Measurements from ENCODE around the gene S100PBP.
A peak's percentile ranks its signal among the peaks of the same experiment; 100 is the strongest.
"Not testable (repeated sequence)": the region's sequence is repeated elsewhere in the genome, so short reads cannot be mapped to it uniquely, and the experiment has no call there.

The S100PBP gene

DNA sequence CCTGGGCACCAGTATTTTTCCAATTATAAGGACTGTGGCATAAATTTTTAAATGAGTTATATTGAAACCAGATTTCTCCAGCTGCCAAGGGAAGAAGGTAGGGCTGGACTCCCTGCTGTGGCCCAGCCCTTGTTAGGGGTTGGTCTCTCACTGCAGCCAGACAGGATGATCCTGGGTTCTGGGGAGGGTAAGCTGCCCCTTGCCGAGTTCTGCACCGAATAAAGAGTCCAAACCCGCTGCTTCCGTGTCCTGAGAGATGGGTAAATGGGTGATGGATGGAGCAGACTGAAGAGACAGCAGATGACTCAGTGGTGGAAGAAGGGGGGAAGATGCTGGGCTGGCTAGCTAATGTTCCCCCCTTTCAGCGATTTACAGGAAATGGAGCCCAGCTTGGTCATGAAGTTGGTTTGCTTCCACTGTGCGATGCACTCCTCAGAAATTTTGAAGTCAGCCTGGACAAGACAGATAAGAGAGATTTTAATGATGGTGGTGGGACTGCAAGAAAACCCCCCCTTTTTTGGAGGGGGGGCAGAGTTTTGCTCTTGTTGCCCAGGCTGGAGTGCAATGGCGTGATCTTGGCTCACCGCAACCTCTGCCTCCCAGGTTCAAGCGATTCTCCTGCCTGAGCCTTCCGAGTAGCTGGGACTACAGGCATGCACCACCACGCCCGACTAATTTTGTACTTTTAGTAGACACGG is 41.7 kb upstream of the S100PBP start:
- Mint-ChIP-seq H3K9me3 (ENCODE audit: low read depth) (no peaks in the 10 kb centered on the region), H3K4me1 (ENCODE audit: low read depth) (peaks cover 16% of the 10 kb centered on the region), H3K27me3 (no peaks in the 10 kb centered on the region), H3K27ac (peak overlapping the region; percentile 86), H3K4me3 (no peak overlapping the region), H3K36me3 (peaks cover 11% of the 10 kb centered on the region)

DNA sequence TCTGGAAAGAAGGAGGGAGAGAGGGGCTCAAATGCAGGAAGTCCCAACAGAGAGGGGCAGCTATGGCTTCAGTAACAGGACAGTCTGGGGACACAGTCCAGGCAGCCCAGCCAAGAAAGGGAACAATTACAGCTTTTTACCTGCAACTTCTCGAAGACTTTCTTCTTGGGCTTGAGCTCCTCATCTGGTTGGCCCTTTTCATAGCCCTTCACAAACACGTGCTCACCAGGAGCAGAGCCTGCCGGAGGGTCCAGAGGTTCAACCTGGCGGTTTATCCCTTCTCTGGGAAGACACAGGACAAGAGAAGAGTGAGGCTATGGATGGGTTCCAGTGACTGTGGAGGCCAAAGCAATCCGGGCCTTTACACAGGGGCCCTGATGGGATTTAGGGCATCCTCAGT is 38.2 kb upstream of the S100PBP start:
- peaks cover 6% of the 10 kb centered on the region for H3K36me3 Mint-ChIP-seq
- H3K27ac Mint-ChIP-seq = no peak overlapping the region
- H3K4me1 Mint-ChIP-seq (ENCODE audit: low read depth) = peaks cover 8% of the 10 kb centered on the region
- no peaks in the 10 kb centered on the region for H3K9me3 Mint-ChIP-seq (ENCODE audit: low read depth)
- no peak overlapping the region for H3K4me3 Mint-ChIP-seq
- H3K27me3 Mint-ChIP-seq = no peaks in the 10 kb centered on the region

DNA sequence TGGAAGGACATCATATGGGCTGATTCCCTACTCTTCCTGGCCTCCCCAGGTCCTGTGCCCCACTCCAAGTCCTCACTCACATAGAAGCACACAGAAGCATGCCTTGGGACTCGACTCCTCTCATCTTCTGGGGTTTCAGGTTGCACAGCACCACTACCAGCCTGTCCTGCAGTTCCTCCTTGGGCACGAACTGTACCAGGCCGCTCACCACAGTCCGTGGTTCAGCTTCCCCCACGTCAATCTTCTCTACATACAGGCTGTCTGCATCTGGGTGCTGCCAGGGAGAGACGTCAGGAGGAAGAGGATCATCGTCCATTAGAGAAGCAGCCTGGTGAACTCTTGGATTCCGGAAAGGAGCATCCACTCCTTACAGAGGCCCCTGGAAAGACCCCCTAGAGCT is 37.4 kb upstream of the S100PBP start:
- Mint-ChIP-seq H3K4me1 (ENCODE audit: low read depth) (peaks cover 8% of the 10 kb centered on the region), H3K27ac (peak overlapping the region; percentile 77), H3K4me3 (no peak overlapping the region), H3K9me3 (ENCODE audit: low read depth) (no peaks in the 10 kb centered on the region), H3K36me3 (peaks cover 10% of the 10 kb centered on the region), H3K27me3 (no peaks in the 10 kb centered on the region)

DNA sequence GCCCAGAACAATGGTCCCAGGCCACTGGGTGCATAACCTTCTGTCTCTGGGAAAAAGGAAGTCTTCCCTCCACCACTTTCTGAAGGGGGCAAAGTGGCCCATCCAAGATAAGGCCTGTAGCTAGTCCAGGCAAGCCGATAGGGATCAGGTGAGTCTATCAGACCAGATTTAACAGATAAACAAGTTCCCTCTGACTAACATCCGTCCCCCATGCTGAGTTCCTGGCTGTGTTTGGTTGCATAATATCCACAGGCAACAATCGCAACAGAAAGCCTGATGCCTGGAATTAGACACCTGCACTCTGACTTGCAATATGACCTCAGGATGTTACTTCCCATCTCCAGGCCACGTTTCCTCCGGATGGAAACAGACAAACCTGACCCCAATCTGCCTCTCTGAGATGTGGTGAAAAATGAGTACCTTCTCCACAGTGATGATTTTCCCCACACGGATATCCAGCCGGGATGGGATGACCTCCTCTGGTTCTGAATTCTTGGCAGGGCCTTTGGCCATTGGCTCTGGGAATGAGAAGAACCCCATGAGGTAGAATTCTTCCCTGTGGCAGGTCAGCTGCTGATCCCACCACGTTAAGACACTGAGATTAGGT is 36.7 kb upstream of the S100PBP start:
- H3K4me3 Mint-ChIP-seq = no peak overlapping the region
- no peaks in the 10 kb centered on the region for H3K27me3 Mint-ChIP-seq
- H3K36me3 Mint-ChIP-seq = peaks cover 10% of the 10 kb centered on the region
- H3K9me3 Mint-ChIP-seq (ENCODE audit: low read depth) = no peaks in the 10 kb centered on the region
- H3K4me1 Mint-ChIP-seq (ENCODE audit: low read depth) = peaks cover 6% of the 10 kb centered on the region
- H3K27ac Mint-ChIP-seq = no peak overlapping the region

DNA sequence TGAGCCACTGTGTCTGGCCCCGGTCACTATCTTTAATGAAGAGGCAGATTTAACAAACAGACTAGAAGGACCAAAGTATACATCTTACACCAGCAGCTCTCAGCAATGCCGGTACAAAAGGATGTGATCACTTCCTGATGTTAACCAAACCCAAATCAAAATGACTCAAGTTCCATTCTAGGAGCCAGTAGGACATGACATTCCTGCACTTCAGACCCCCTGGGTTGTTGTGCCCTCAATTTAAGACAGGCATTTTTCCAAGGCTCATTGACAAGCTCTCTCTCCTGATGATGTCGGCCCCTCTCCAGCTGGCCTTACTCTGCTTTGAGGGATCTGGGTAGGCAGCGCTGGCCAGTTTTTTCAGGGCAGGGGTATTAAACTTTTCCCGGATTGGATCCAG is 35.4 kb upstream of the S100PBP start:
- peaks cover 4% of the 10 kb centered on the region for H3K4me1 Mint-ChIP-seq (ENCODE audit: low read depth)
- no peak overlapping the region for H3K4me3 Mint-ChIP-seq
- H3K36me3 Mint-ChIP-seq = peaks cover 12% of the 10 kb centered on the region
- no peaks in the 10 kb centered on the region for H3K27me3 Mint-ChIP-seq
- no peak overlapping the region for H3K27ac Mint-ChIP-seq
- no peaks in the 10 kb centered on the region for H3K9me3 Mint-ChIP-seq (ENCODE audit: low read depth)

DNA sequence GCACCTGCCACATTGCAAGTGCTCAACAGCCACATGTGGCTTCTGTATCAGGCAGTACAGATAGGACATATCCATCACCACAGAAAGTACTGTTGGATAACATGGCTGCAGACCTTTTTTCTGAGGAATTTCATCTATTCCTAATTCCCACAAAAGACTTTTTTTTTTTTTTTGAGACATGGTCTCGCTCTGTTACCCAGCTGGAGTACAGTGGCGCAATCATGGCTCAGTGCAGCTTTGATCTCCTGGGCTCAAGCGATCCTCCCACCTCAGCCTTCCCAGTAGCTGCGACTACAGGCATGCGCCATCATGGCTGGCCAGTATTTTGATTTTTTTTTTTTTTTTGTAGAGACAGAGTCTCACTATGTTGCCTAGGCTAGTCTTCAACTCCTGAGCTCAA is 33.6 kb upstream of the S100PBP start:
- Mint-ChIP-seq H3K9me3 (ENCODE audit: low read depth) (no peaks in the 10 kb centered on the region), H3K36me3 (peaks cover 12% of the 10 kb centered on the region), H3K27me3 (no peaks in the 10 kb centered on the region), H3K4me3 (no peak overlapping the region), H3K4me1 (ENCODE audit: low read depth) (peaks cover 4% of the 10 kb centered on the region), H3K27ac (no peak overlapping the region)

DNA sequence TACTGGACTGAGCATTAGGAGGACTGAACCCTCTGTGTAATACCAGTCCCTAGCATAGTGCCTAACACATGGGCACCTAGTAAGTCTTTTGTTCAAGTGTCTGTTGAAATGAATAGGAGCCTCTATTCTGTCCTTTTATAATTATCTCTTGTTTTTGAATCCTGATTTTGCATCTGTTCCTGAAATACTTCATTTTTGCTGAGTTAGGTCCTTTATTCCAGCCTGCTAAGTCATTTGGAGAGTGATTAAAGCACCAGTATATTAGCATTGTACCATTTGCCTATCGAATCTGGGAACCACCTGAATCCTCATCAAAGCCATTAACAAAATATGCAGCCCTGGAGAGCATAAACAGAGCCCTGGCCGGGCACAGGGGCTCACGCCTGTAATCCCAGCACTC is 32.6 kb upstream of the S100PBP start:
- H3K9me3 Mint-ChIP-seq (ENCODE audit: low read depth) = no peaks in the 10 kb centered on the region
- H3K4me1 Mint-ChIP-seq (ENCODE audit: low read depth) = peaks cover 4% of the 10 kb centered on the region
- H3K27me3 Mint-ChIP-seq = no peaks in the 10 kb centered on the region
- H3K36me3 Mint-ChIP-seq = peaks cover 11% of the 10 kb centered on the region
- H3K27ac Mint-ChIP-seq = peak overlapping the region; percentile 64
- no peak overlapping the region for H3K4me3 Mint-ChIP-seq

DNA sequence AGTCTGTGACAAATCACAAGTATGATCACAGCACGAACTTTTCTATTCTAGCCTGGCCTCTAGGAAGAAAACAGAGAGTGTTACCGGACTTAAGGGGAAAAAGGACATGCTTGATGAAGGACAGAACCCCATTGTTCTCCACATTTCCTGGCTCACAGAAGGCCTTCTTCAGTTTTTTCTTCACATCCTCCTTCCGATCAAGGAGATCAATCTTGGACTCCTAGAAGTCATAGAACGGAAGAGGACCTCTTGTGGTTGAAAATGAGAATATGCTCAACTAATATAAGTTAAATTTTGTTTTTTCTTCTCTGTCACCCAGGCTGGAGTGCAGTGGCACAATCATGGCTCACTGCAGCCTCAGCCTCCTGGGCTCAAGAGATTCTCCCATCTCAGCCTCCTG is 30.6 kb upstream of the S100PBP start:
- peaks cover 4% of the 10 kb centered on the region for H3K4me1 Mint-ChIP-seq (ENCODE audit: low read depth)
- peak overlapping the region; percentile 50 for H3K27ac Mint-ChIP-seq
- no peaks in the 10 kb centered on the region for H3K27me3 Mint-ChIP-seq
- peaks cover 9% of the 10 kb centered on the region for H3K36me3 Mint-ChIP-seq
- no peak overlapping the region for H3K4me3 Mint-ChIP-seq
- no peaks in the 10 kb centered on the region for H3K9me3 Mint-ChIP-seq (ENCODE audit: low read depth)

DNA sequence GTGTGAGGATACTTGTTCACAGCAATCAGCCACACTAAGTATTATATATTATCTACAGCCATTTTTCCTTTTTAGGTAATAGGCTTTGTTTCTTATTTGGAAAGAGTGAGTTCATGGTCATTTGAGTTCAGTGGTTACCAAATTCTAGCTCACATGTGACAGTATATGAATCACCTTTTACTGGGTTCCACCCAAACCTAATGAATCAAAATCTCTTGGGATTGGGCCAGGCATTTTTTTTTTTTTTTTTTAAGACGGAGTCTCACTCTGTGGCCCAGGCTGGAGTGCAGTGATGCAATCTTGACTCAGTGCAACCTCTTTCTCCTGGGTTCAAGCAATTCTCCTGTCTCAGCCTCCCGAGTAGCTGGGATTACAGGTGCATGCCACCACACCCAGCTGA is 28.1 kb upstream of the S100PBP start:
- H3K9me3 Mint-ChIP-seq (ENCODE audit: low read depth); H3K27me3 Mint-ChIP-seq; H3K27ac Mint-ChIP-seq; H3K4me3 Mint-ChIP-seq: not testable (repeated sequence)
- Mint-ChIP-seq H3K36me3 (peaks cover 17% of the 10 kb centered on the region), H3K4me1 (ENCODE audit: low read depth) (peaks cover 16% of the 10 kb centered on the region)

DNA sequence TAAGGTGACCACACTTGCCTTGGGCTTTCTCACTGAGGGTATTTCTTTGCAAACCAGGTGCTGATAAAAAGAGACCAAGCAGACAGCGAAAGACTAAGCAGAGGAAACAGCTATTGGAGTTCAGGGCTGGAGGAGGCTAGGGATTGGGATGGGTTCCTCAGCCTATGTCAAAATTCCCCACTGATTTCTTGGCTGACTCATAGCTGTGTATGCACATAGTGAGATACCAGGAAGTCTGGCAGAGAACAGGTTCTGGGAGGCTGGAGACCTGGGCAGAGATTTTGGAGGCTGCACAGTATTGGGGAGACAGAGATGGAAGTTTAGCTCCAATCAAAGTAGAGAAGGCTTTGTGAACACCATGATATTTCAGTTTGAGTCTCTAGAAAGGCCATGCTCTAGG is 25.6 kb upstream of the S100PBP start:
- Mint-ChIP-seq H3K4me3 (no peak overlapping the region), H3K27ac (no peak overlapping the region), H3K27me3 (no peaks in the 10 kb centered on the region), H3K9me3 (ENCODE audit: low read depth) (no peaks in the 10 kb centered on the region), H3K4me1 (ENCODE audit: low read depth) (peaks cover 18% of the 10 kb centered on the region), H3K36me3 (peaks cover 10% of the 10 kb centered on the region)

DNA sequence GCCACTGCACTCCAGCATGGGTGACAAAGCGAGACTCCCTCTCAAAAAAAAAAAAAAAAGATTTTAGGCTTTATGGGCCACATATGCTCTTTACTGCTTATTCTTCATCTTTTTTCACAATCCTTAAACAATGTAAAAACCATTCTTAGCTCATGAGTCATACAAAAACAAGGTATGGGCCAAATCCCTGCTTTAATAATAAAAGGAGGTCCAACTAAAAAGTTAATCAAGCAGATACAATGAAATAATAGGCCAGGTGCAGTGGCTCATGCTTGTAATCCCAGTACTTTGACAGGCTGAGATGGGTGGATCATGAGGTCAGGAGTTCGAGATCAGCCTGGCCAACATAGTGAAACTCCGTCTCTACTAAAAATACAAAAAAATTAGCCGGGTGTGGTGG is 21.7 kb upstream of the S100PBP start:
- H3K27me3 Mint-ChIP-seq; H3K9me3 Mint-ChIP-seq (ENCODE audit: low read depth); H3K27ac Mint-ChIP-seq; H3K4me3 Mint-ChIP-seq: not testable (repeated sequence)
- peaks cover 52% of the 10 kb centered on the region for H3K4me1 Mint-ChIP-seq (ENCODE audit: low read depth)
- peaks cover 17% of the 10 kb centered on the region for H3K36me3 Mint-ChIP-seq

DNA sequence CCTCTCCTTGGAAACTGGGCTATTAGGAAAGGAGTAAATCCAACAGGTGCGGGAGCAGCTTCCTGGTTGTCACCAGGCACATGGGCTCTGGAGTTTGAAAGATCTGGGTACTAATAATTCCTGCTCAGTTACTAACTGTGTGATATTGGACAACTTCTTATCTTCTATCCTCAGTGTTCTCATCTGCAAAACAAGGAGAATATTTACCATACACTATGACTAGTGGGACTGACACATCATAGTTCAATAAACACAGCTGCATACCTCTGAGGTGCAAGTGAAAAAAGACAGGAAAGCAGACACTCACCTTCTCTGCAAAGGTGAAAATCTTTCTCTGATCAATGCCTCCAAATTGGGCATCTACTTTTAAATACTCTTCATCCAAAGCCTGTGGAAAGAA is 20.0 kb upstream of the S100PBP start:
- Mint-ChIP-seq H3K27ac (peak overlapping the region; percentile 100), H3K4me3 (peak overlapping the region; percentile 32), H3K27me3 (no peaks in the 10 kb centered on the region), H3K36me3 (peaks cover 23% of the 10 kb centered on the region), H3K4me1 (ENCODE audit: low read depth) (peaks cover 62% of the 10 kb centered on the region), H3K9me3 (ENCODE audit: low read depth) (no peaks in the 10 kb centered on the region)

DNA sequence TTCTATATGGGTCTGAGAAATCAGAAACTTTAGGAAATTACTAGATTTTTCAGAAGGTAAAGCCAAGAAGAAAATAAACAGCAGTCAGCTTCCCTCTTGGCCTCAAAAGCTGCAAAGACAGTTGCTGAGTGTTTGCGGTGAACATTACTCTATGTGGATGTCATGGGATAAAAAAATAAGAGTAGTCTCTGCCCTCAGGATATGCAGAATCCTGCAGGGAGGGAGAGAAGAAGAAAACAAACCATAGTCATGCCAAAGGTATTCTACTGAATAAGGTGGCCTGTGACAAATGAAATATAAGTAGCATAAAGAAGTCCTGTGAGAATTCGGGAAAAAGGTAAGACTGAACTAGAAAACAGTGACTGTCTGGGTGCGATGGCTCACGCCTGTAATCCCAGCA is 19.3 kb upstream of the S100PBP start:
- Mint-ChIP-seq H3K4me3 (peak overlapping the region; percentile 59), H3K4me1 (ENCODE audit: low read depth) (peaks cover 61% of the 10 kb centered on the region), H3K27ac (peak overlapping the region; percentile 100), H3K9me3 (ENCODE audit: low read depth) (no peaks in the 10 kb centered on the region), H3K27me3 (no peaks in the 10 kb centered on the region), H3K36me3 (peaks cover 21% of the 10 kb centered on the region)

DNA sequence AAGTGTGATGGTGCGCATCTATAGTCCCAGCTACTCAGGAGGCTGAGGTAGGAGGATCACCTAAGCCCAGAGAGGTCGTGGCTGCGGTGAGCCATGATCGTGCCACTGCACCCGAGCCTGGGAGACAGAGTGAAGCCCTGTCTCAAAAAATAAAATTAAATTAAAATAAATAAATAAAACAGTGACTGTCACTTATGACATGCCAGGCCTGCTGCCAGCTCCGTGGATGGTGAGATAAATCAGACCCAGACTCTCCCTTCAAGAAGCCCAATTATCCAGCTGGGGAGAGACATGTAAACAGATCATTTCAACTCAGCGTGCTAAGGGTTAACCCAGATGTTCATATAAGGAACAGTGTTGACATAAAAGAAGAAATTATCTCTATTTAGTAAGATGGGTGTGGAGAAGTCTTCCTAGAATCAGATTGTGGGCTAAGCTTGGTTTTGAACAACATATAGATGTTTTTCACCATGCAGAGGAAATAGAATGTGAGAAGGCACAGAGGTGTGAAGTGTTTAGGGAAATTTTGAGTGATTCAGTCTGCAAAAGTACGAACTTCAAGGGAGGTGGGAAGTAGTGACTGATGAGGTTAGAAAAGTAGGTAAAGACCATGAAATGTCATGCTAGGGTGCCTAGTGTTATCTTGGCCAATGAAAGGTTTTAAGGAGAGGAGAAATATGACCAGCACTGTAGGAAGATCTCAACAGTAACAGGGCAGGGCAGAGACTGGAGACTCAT is 18.6 kb upstream of the S100PBP start:
- Mint-ChIP-seq H3K9me3 (ENCODE audit: low read depth) (no peaks in the 10 kb centered on the region), H3K4me3 (peak overlapping the region; percentile 86), H3K36me3 (peaks cover 19% of the 10 kb centered on the region), H3K27ac (peak overlapping the region; percentile 100), H3K4me1 (ENCODE audit: low read depth) (peaks cover 59% of the 10 kb centered on the region), H3K27me3 (no peaks in the 10 kb centered on the region)

DNA sequence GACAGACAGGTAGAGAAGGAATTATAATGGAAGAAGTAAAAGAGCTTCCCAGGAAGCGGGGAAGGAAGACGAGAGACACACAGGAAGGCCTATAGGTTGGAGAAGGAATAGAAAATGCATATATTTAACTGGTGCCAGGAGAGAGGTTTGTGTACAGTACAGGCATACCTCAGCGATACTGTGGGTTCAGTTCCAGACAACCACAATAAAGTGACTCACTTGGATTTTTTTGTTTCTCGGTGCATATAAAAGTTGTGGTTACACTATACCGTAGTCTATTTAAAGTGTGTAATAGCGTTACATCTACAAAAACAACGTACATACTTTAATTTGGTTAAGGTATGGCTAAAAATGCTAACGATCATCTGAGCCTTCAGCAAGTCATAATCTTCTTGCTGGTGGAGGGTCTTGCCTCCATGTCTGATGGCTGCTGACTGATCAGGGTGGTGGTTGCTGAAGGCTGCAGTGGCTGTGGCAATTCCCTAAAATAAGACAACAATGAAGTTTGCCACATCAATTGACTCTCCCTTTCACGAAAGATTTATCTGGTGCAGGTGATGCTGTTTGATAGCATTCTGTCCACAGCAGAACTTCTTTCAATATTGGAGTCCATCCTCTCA is 16.2 kb upstream of the S100PBP start:
- Mint-ChIP-seq H3K27me3 (no peaks in the 10 kb centered on the region), H3K4me1 (ENCODE audit: low read depth) (peaks cover 54% of the 10 kb centered on the region), H3K36me3 (peaks cover 26% of the 10 kb centered on the region), H3K9me3 (ENCODE audit: low read depth) (no peaks in the 10 kb centered on the region), H3K4me3 (peak overlapping the region; percentile 84), H3K27ac (peak overlapping the region; percentile 98)
